ENCODE results near the gene ANKRD55.

GRCh38 chr5:56279979-56280378 lies 46.8 kb upstream of the ANKRD55 start:
- TF ChIP-seq SIN3A (IDR thresholded peaks at IDR 0.05; ENCODE audit: borderline replicate concordance, insufficient read depth, low read length) (no peak), REST (IDR thresholded peaks at IDR 0.05; ENCODE audit: insufficient read depth in 1 of 2, low read depth in 2 of 2, low read length in 2 of 2) (no peak), FOXP2 (optimal IDR thresholded peaks at IDR 0.05; ENCODE audit: borderline replicate concordance, extremely low read depth, extremely low read length, insufficient read depth) (no peak), POLR2AphosphoS5 (IDR thresholded peaks at IDR 0.05; ENCODE audit: low read depth, low read length) (no peak), TAF1 (IDR thresholded peaks at IDR 0.05; ENCODE audit: borderline replicate concordance, insufficient read depth, low read length) (no peak)
